Left lung (tissue), 10 donors: ENCODE results near the gene L3MBTL3. TPM values are rescaled to one million over a fixed set of nuclear protein-coding genes. Genes with fewer than 3 reads are reported as not detected.

ENCODE experiments used
- ATAC-seq: fragments of 200-7000 bp; cut with Tn5 transposase; one replicate; pipeline ENCODE4 v1.9.1; 2020; ENCODE audit warnings: moderate library complexity
- DNase-seq, 4 donors: peaks; one replicate each; pipeline ENCODE4 v3.0.0-alpha.2; 2013 to 2020
- H3K27ac ChIP-seq, 2 donors: fragments of 200-600 bp; sonication (generic) in 1 of 2; one replicate each; pipeline versions ENCODE4 v1.5.0 to v1.8.0; 2020 to 2021
- H3K27me3 ChIP-seq, 2 donors: fragments of 200-600 bp; sonication (generic) in 1 of 2; one replicate each; pipeline versions ENCODE4 v1.5.0 to v1.8.0; 2020 to 2021
- H3K36me3 ChIP-seq, 2 donors: fragments of 200-600 bp; sonication (generic) in 1 of 2; one replicate each; pipeline versions ENCODE4 v1.5.0 to v1.8.0; 2020 to 2021
- H3K4me1 ChIP-seq, 2 donors: fragments of 200-600 bp; one replicate each; pipeline ENCODE4 v1.8.0; 2021
- H3K4me3 ChIP-seq, 2 donors: fragments of 200-600 bp; sonication (generic) in 1 of 2; one replicate each; pipeline versions ENCODE4 v1.5.0 to v1.8.0; 2020 to 2021; ENCODE audit warnings: mild to moderate bottlenecking in 1 of 2
- H3K9me3 ChIP-seq, 2 donors: fragments of 200-600 bp; sonication (generic) in 1 of 2; one replicate each; pipeline versions ENCODE4 v1.5.0 to v1.8.0; 2020 to 2021
- intact Hi-C, 2 donors: fragments of 100-400 bp; cut with DNase I; formaldehyde crosslinking; loops; one replicate each; pipeline versions ENCODE4 v1.11.2 to v1.14.2; 2022
- polyA plus RNA-seq, 6 donors: library from polyadenylated mRNA; unstranded; fragments of 120-200 nt; gene quantifications; one replicate each; pipeline ENCODE4 v1.2.1, GENCODE V29; 2013; ENCODE audit not compliant: insufficient read length in 6 of 6
- total RNA-seq, 2 donors: library from RNA; stranded (reverse); fragmentation: NEBNext Ultra II Directional; extraction: Animal tissue kit (Norgen Biotek cat#: 25700); gene quantifications; one replicate each; pipeline ENCODE4 v1.2.1, GENCODE V29; 2021
- TF ChIP-seq, protein P1 (sequence below), 2 donors: fragments of 200-600 bp; sonication (generic) in 1 of 2; IDR thresholded peaks; one replicate each; pipeline versions ENCODE4 v1.5.0 to v1.8.0; 2021; ENCODE audit warnings: antibody characterized with exemption in 2 of 2
- donor health status: DM: no; HTN: yes; CAD: no.
- donor health status: DM: no; HTN: no; CAD: no.

The L3MBTL3 gene
- total and polyA plus RNA-seq, 8 donors, result 5.7 to 28.5 (median 17.3) TPM

DNA sequence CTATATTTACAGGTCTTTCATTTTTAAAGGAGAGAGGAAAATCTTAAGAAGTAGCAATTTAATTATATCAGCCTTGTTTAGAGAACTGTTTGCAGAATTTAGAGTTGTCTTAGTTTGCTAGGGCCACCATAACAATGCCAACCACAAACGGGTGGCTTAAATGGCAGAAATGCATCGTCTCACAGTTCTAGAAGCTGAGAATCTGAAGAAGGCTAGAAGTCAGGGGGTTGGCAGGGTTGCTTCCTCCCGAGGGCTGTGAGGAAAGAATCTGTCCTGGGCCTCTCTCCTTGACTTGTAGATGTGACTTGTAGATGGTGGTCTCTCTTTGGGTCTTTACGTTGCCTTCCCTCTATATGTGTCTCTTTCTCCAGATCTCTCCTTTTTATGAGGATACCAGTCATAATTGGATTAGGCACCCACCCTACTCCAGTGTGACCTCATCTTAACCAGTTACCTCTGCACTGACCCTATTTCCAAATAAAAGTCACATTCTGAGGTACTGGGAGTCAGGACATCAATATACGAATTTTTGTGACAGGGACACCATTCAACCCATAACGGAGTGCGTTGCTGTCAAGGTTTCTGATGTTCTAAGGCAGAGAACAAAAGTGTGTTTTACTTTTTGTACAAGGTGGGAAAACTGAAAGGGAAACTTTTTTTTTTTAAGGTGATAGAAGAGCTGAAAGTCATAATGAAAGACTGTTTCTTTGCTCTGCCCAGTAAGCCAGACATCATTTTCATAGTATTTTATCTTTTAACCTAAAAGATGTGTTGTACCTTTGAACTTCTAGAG is 119.9 kb downstream of the L3MBTL3 start:
- Histone ChIP-seq H3K4me3 (no peak overlapping the region), H3K9me3 (no peaks in the 10 kb centered on the region), H3K36me3 (peaks cover 0 to 2% of the 10 kb centered on the region in 2 donors), H3K27ac (no peak overlapping the region), H3K27me3 (no peaks in the 10 kb centered on the region), H3K4me1 (no peaks in the 10 kb centered on the region)
- no peak for ATAC-seq
- no peak for DNase-seq
- TF ChIP-seq, protein P1, sequence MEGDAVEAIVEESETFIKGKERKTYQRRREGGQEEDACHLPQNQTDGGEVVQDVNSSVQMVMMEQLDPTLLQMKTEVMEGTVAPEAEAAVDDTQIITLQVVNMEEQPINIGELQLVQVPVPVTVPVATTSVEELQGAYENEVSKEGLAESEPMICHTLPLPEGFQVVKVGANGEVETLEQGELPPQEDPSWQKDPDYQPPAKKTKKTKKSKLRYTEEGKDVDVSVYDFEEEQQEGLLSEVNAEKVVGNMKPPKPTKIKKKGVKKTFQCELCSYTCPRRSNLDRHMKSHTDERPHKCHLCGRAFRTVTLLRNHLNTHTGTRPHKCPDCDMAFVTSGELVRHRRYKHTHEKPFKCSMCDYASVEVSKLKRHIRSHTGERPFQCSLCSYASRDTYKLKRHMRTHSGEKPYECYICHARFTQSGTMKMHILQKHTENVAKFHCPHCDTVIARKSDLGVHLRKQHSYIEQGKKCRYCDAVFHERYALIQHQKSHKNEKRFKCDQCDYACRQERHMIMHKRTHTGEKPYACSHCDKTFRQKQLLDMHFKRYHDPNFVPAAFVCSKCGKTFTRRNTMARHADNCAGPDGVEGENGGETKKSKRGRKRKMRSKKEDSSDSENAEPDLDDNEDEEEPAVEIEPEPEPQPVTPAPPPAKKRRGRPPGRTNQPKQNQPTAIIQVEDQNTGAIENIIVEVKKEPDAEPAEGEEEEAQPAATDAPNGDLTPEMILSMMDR (IDR thresholded peaks at IDR 0.05), result no peak
- intact Hi-C loops, result no loop called here

DNA sequence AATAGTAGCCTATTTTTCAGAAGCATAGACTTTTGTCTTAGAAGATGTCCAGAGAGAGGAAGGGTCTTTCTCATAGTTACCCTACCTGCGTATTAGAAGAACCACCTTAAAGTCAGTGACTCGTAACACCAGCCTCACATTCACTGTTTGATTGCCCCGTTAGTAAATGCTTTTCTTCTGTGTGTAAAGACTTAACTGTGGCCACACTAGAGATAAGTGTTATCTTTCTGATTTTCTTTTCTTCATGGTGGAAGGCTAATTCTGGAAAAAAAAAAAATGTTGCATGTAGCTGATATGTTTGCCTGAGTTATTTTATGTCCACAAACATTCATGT is 120.5 kb downstream of the L3MBTL3 start:
- Histone ChIP-seq H3K27ac (no peak overlapping the region), H3K27me3 (no peaks in the 10 kb centered on the region), H3K4me1 (no peaks in the 10 kb centered on the region), H3K9me3 (no peaks in the 10 kb centered on the region), H3K4me3 (no peak overlapping the region), H3K36me3 (no peaks in the 10 kb centered on the region)
- TF ChIP-seq, protein P1 (IDR thresholded peaks at IDR 0.05), result no peak
- DNase-seq, result no peak
- intact Hi-C loops, result no loop called here
- ATAC-seq, result no peak

DNA sequence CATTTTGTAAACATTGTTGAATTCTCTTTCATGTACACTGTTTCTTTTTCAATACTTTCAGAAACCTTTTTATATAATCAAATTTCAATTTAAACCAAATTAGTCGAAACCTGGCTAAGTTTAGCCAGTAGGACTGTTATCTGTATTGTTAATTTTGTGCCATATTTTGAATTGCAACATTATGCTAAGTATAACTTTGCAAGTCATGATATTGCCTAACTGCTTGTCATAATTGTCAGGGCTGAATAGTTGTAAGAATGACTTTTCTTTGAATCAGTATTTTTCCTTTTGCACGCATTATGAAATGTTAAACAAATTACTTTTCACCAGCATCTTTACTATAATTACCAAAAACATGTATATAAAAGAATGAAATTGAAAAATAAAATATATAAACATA is 121.7 kb downstream of the L3MBTL3 start:
- ATAC-seq, result no peak
- Histone ChIP-seq H3K27ac (no peak overlapping the region), H3K9me3 (no peaks in the 10 kb centered on the region), H3K4me1 (no peaks in the 10 kb centered on the region), H3K36me3 (no peaks in the 10 kb centered on the region), H3K27me3 (no peaks in the 10 kb centered on the region), H3K4me3 (no peak overlapping the region)
- TF ChIP-seq, protein P1 (IDR thresholded peaks at IDR 0.05), result no peak
- peak in 2 of 4 donors; percentile 39 to 55 for DNase-seq
- intact Hi-C loops, result no loop called here

DNA sequence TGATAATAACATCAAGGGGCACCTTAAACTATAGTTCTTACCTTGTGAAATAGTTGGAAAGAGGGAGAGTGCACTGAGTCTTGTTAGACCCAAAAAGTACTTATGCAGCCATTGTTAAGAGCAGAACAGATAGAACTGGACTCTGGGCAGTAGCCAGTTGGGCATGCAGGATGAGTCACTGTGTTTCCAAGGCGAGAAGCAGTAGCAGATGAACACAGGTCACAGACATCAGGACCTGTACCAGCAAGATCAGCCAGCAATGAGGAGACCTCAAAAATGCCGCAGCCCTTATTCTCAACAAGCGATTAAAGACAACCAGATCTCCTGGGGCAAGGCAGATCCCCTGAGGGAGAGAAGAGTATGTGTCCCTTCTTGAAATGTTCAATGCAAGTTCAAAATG is 125.3 kb downstream of the L3MBTL3 start:
- ATAC-seq, result no peak
- Histone ChIP-seq H3K4me3 (no peak overlapping the region), H3K36me3 (no peaks in the 10 kb centered on the region), H3K27ac (no peak overlapping the region), H3K27me3 (no peaks in the 10 kb centered on the region), H3K9me3 (no peaks in the 10 kb centered on the region), H3K4me1 (no peaks in the 10 kb centered on the region)
- TF ChIP-seq, protein P1 (IDR thresholded peaks at IDR 0.05), result no peak
- no peak for DNase-seq
- intact Hi-C loops, result no loop called here

DNA sequence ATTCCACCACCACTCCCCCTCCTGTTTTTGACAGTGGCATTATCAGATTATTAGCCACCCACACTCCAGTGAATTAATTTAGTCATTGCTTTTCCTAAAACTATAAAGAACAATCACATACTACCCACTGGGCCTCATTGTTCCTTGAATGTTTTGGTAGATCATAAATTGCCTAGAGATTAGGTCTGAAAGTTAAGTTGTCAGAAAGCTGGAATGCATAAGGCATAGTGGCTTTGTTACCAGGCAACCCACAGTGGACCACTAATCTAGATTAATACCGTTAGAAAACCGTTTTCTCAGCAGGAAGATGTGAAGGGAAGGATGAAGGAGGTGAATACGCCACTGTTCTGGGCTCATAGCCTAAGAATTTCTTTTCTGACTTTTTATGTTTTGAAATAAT is 128.7 kb downstream of the L3MBTL3 start:
- H3K36me3 ChIP-seq, result no peaks in the 10 kb centered on the region
- no peak overlapping the region for H3K4me3 ChIP-seq
- H3K4me1 ChIP-seq, result no peaks in the 10 kb centered on the region
- H3K27ac ChIP-seq, result no peak overlapping the region
- H3K9me3 ChIP-seq, result no peaks in the 10 kb centered on the region
- TF ChIP-seq, protein P1 (IDR thresholded peaks at IDR 0.05), result no peak
- intact Hi-C loops, result no loop called here
- DNase-seq (no peak), ATAC-seq (no peak)
- no peaks in the 10 kb centered on the region for H3K27me3 ChIP-seq
